ENCODE measurements around the gene SSTR3.

- TF ChIP-seq CTCF (IDR thresholded peaks at IDR 0.05; ENCODE audit: low read depth, low read length, missing input control): no peak
- no peak for TF ChIP-seq JUND (IDR thresholded peaks at IDR 0.05)
- TF ChIP-seq MAX (IDR thresholded peaks at IDR 0.05): no peak
- no peak for TF ChIP-seq RAD21 (IDR thresholded peaks at IDR 0.05)
- TF ChIP-seq TAF1 (conservative IDR thresholded peaks at IDR 0.05): no peak
- no peak for TF ChIP-seq ZBTB33 (IDR thresholded peaks at IDR 0.05)
These were observed 8.8 kb downstream of the SSTR3 start for GRCh38 chr22:37203354-37204044.

All from liver (tissue), 3 donors.